DOHH2 (cell line): ENCODE measurements around the gene SCNN1G.
A peak's percentile ranks its signal among the peaks of the same experiment; 100 is the strongest.

Experiments
- H3F3A ChIP-seq: fragments of 200-600 bp; sonication (generic), shearing (Covaris generic); 2 replicates; pipeline ENCODE4 v1.6.0; 2016; ENCODE audit warnings: antibody characterized with exemption, mild to moderate bottlenecking; ENCODE audit not compliant: control insufficient read depth, insufficient read depth
- H3K27ac ChIP-seq: fragments of 200-600 bp; sonication (generic); 2 replicates; pipeline ENCODE4 v1.5.1; 2014; ENCODE audit warnings: low read depth, mild to moderate bottlenecking, low read length, moderate library complexity
- H3K27me3 ChIP-seq: fragments of 200-600 bp; sonication (generic); 2 replicates; pipeline ENCODE4 v1.6.1; 2014; ENCODE audit warnings: mild to moderate bottlenecking, low read length, mixed read lengths; ENCODE audit not compliant: control insufficient read depth
- H3K36me3 ChIP-seq: fragments of 200-600 bp; sonication (generic); 2 replicates; pipeline ENCODE4 v1.6.1; 2014; ENCODE audit warnings: mild to moderate bottlenecking, low read length, moderate library complexity, mixed read lengths; ENCODE audit not compliant: control insufficient read depth
- H3K4me1 ChIP-seq: fragments of 200-600 bp; sonication (generic); 2 replicates; pipeline ENCODE4 v1.6.1; 2014; ENCODE audit warnings: mild to moderate bottlenecking, low read length, mixed read lengths; ENCODE audit not compliant: control insufficient read depth
- H3K4me2 ChIP-seq: fragments of 200-600 bp; sonication (generic); 2 replicates; pipeline ENCODE4 v1.6.0; 2014; ENCODE audit warnings: mild to moderate bottlenecking, low read length, moderate library complexity
- H3K4me3 ChIP-seq: fragments of 200-600 bp; sonication (generic); 2 replicates; pipeline ENCODE4 v1.5.1; 2014; ENCODE audit warnings: mild to moderate bottlenecking, low read length, mixed read lengths
- H3K79me2 ChIP-seq: fragments of 200-600 bp; sonication (generic); 2 replicates; pipeline ENCODE4 v1.6.1; 2014; ENCODE audit warnings: mild to moderate bottlenecking, low read length, mixed read lengths; ENCODE audit not compliant: control insufficient read depth
- H3K9me2 ChIP-seq: fragments of 200-600 bp; sonication (generic); replicated peaks from 2 replicates; pipeline ENCODE4 v1.6.1; 2014; ENCODE audit warnings: mild to moderate bottlenecking, low read length, mixed read lengths; ENCODE audit not compliant: control insufficient read depth
- H3K9me3 ChIP-seq: fragments of 200-600 bp; sonication (generic); 2 replicates; pipeline ENCODE4 v1.6.1; 2014; ENCODE audit warnings: antibody characterized with exemption, low read length, mixed read lengths; ENCODE audit not compliant: control insufficient read depth, insufficient read depth
- H4K20me1 ChIP-seq: fragments of 200-600 bp; sonication (generic); 2 replicates; pipeline ENCODE4 v1.6.0; 2014; ENCODE audit warnings: low read depth, mild to moderate bottlenecking, antibody characterized with exemption, low read length, moderate library complexity; ENCODE audit not compliant: control insufficient read depth, insufficient read depth
- EZH2phosphoT487 ChIP-seq: fragments of 200-600 bp; sonication (generic); IDR thresholded peaks from 2 replicates; pipeline ENCODE4 v1.6.1; 2017; ENCODE audit warnings: borderline replicate concordance, mild to moderate bottlenecking, antibody characterized with exemption, low read length, moderate library complexity, mixed read lengths
- TF ChIP-seq, protein P1 (sequence below): fragments of 200-600 bp; sonication (generic); IDR thresholded peaks from one replicate; pipeline ENCODE4 v1.5.1; 2014; ENCODE audit warnings: antibody characterized with exemption, mild to moderate bottlenecking, low read depth, low read length; ENCODE audit not compliant: poor library complexity, severe bottlenecking

SCNN1G gene

GRCh38 chr16:23155445-23156049 lies 27.0 kb upstream of the SCNN1G start:
- TF ChIP-seq, protein P1, sequence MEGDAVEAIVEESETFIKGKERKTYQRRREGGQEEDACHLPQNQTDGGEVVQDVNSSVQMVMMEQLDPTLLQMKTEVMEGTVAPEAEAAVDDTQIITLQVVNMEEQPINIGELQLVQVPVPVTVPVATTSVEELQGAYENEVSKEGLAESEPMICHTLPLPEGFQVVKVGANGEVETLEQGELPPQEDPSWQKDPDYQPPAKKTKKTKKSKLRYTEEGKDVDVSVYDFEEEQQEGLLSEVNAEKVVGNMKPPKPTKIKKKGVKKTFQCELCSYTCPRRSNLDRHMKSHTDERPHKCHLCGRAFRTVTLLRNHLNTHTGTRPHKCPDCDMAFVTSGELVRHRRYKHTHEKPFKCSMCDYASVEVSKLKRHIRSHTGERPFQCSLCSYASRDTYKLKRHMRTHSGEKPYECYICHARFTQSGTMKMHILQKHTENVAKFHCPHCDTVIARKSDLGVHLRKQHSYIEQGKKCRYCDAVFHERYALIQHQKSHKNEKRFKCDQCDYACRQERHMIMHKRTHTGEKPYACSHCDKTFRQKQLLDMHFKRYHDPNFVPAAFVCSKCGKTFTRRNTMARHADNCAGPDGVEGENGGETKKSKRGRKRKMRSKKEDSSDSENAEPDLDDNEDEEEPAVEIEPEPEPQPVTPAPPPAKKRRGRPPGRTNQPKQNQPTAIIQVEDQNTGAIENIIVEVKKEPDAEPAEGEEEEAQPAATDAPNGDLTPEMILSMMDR = peak; percentile 66
- no peak for TF ChIP-seq EZH2phosphoT487
- H3K79me2 ChIP-seq = no peaks in the 10 kb centered on the region
- no peak overlapping the region for H3K4me2 ChIP-seq

DNA sequence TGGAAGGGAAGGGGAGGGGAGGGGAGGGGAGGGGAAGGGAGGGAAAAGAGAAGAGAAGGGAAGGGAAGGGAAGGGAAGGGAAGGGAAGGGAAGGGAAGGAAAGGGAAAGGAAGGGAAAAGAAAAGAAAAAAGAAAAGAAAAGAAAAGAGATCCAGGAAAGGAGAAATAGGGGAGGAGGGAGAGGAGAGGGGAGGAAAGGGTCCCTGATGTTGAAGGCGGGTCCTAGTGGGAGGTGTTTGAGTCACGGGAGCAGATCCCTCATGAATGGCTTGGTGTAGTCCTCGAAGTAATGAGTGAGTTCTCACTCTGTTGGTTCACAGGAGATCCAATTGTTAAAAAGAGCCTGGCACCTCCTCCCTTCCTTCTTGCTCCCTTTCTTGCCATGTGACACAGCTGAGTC lies 26.4 kb upstream of the SCNN1G start:
- H3K79me2 ChIP-seq = no peaks in the 10 kb centered on the region
- no peaks in the 10 kb centered on the region for H3K36me3 ChIP-seq
- H3K4me1 ChIP-seq = peaks cover 6% of the 10 kb centered on the region
- no peaks in the 10 kb centered on the region for H3F3A ChIP-seq
- H3K27ac ChIP-seq = no peak overlapping the region
- H4K20me1 ChIP-seq = no peaks in the 10 kb centered on the region
- no peak overlapping the region for H3K4me2 ChIP-seq
- no peaks in the 10 kb centered on the region for H3K9me2 ChIP-seq
- no peaks in the 10 kb centered on the region for H3K9me3 ChIP-seq
- TF ChIP-seq EZH2phosphoT487 = no peak
- TF ChIP-seq, protein P1 = no peak
- H3K4me3 ChIP-seq = no peak overlapping the region
- H3K27me3 ChIP-seq = peaks cover 26% of the 10 kb centered on the region

More at GRCh38 chr16:23155445-23156049, 27.0 kb upstream of the SCNN1G start:
- Histone ChIP-seq H4K20me1 (no peaks in the 10 kb centered on the region), H3K9me3 (no peaks in the 10 kb centered on the region), H3K27ac (no peak overlapping the region), H3K27me3 (peaks cover 24% of the 10 kb centered on the region), H3K36me3 (no peaks in the 10 kb centered on the region), H3K4me3 (no peak overlapping the region), H3F3A (no peaks in the 10 kb centered on the region), H3K4me1 (peaks cover 6% of the 10 kb centered on the region), H3K9me2 (no peaks in the 10 kb centered on the region)

DNA sequence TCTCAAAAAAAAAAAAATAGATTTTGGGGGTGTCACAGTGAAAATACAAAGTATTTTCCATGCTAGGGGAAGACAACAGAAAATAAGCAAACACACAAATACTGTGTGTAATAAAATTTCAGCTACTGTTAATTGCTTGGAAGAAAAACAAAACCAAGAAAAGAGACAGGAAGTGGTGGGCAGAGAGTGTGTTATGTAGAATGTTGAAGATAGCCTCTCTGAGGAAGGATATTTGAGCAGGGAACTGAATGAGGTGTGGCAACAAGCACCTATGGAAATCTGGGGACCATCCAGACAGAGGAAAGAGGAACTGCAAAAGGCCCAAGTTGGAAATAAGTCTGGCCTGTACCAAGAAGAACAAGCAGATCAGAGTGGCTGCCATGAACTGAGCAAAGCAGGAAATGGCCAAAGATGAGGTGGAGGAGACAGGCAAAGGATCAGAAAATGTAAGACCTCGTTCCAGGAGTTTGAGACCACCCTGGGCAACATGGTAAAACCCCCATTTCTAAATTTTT lies 25.5 kb upstream of the SCNN1G start:
- H3K36me3 ChIP-seq = no peaks in the 10 kb centered on the region
- peaks cover 26% of the 10 kb centered on the region for H3K27me3 ChIP-seq
- H3F3A ChIP-seq = no peaks in the 10 kb centered on the region
- H3K4me3 ChIP-seq = no peak overlapping the region
- no peak overlapping the region for H3K4me2 ChIP-seq
- H3K79me2 ChIP-seq = no peaks in the 10 kb centered on the region
- no peaks in the 10 kb centered on the region for H3K9me2 ChIP-seq
- TF ChIP-seq, protein P1 = no peak
- TF ChIP-seq EZH2phosphoT487 = no peak
- no peak overlapping the region for H3K27ac ChIP-seq
- peaks cover 6% of the 10 kb centered on the region for H3K4me1 ChIP-seq
- no peaks in the 10 kb centered on the region for H4K20me1 ChIP-seq
- H3K9me3 ChIP-seq = no peaks in the 10 kb centered on the region
